Neutrophil (primary cell): ENCODE results near the gene IRF4.

ENCODE experiments used
- H3K27ac ChIP-seq: fragments of 200-600 bp; sonication (generic); 2 replicates; pipeline ENCODE4 v1.5.1; 2016; ENCODE audit warnings: mild to moderate bottlenecking, moderate library complexity
- H3K27me3 ChIP-seq: fragments of 200-600 bp; sonication (generic); 2 replicates; pipeline ENCODE4 v1.6.0; 2016; ENCODE audit warnings: mild to moderate bottlenecking
- H3K36me3 ChIP-seq: fragments of 200-600 bp; sonication (generic); 2 replicates; pipeline ENCODE4 v1.5.1; 2017
- H3K4me1 ChIP-seq, 2 experiments: fragments of 200-600 bp in 1 of 2; sonication (generic) in 1 of 2; 1 replicate in 1 of 2; 2 replicates in 1 of 2; pipeline versions ENCODE4 v1.5.1 to v1.6.1; 2013 to 2016; ENCODE audit warnings: low read depth in 1 of 2, low read length in 1 of 2, mild to moderate bottlenecking in 1 of 2, moderate library complexity in 1 of 2; ENCODE audit not compliant: control insufficient read depth in 1 of 2, insufficient read depth in 1 of 2
- H3K4me3 ChIP-seq, 2 experiments: fragments of 200-600 bp in 1 of 2; sonication (generic) in 1 of 2; 1 replicate in 1 of 2; 2 replicates in 1 of 2; pipeline ENCODE4 v1.5.1; 2013 to 2016; ENCODE audit warnings: low read depth in 1 of 2, low read length in 1 of 2, mild to moderate bottlenecking in 1 of 2, moderate library complexity in 1 of 2
- H3K9me3 ChIP-seq: fragments of 200-600 bp; sonication (generic); 2 replicates; pipeline ENCODE4 v1.5.1; 2016
- CTCF ChIP-seq: fragments of 200-600 bp; sonication (generic); IDR thresholded peaks from 2 replicates; pipeline ENCODE4 v1.5.1; 2016; ENCODE audit warnings: antibody characterized with exemption

IRF4 gene

GRCh38 chr6:415087-415486, 23.5 kb downstream of the IRF4 start:
- peaks cover 34% of the 10 kb centered on the region for H3K27me3 ChIP-seq
- H3K27ac ChIP-seq = no peak overlapping the region
- no peaks in the 10 kb centered on the region for H3K36me3 ChIP-seq
- H3K4me3 ChIP-seq = no peak overlapping the region
- H3K4me1 ChIP-seq = no peaks in the 10 kb centered on the region
- TF ChIP-seq CTCF = no peak
- no peaks in the 10 kb centered on the region for H3K9me3 ChIP-seq

GRCh38 chr6:421211-421610, 29.7 kb downstream of the IRF4 start:
- no peaks in the 10 kb centered on the region for H3K9me3 ChIP-seq
- H3K36me3 ChIP-seq = no peaks in the 10 kb centered on the region
- no peak overlapping the region for H3K27ac ChIP-seq
- no peaks in the 10 kb centered on the region for H3K27me3 ChIP-seq
- no peaks in the 10 kb centered on the region for H3K4me1 ChIP-seq
- no peak overlapping the region for H3K4me3 ChIP-seq
- no peak for TF ChIP-seq CTCF

GRCh38 chr6:422433-423054, 31.0 kb downstream of the IRF4 start:
- no peaks in the 10 kb centered on the region for H3K9me3 ChIP-seq
- no peaks in the 10 kb centered on the region for H3K36me3 ChIP-seq
- H3K27me3 ChIP-seq = no peaks in the 10 kb centered on the region
- no peak for TF ChIP-seq CTCF
- H3K27ac ChIP-seq = no peak overlapping the region
- no peaks in the 10 kb centered on the region for H3K4me1 ChIP-seq
- H3K4me3 ChIP-seq = no peak overlapping the region

GRCh38 chr6:423055-423798, 31.7 kb downstream of the IRF4 start:
- no peaks in the 10 kb centered on the region for H3K27me3 ChIP-seq
- no peak overlapping the region for H3K4me3 ChIP-seq
- H3K36me3 ChIP-seq = no peaks in the 10 kb centered on the region
- H3K27ac ChIP-seq = no peak overlapping the region
- H3K9me3 ChIP-seq = no peaks in the 10 kb centered on the region
- no peak for TF ChIP-seq CTCF
- no peaks in the 10 kb centered on the region for H3K4me1 ChIP-seq

- no peak for TF ChIP-seq CTCF
- Histone ChIP-seq H3K36me3 (no peaks in the 10 kb centered on the region), H3K27ac (no peak overlapping the region), H3K4me3 (no peak overlapping the region), H3K4me1 (no peaks in the 10 kb centered on the region), H3K9me3 (no peaks in the 10 kb centered on the region), H3K27me3 (no peaks in the 10 kb centered on the region)
Measured at GRCh38 chr6:423799-424345, 32.3 kb downstream of the IRF4 start.
